K562 (cell line): ENCODE measurements around the gene SLC13A4. TPM values are rescaled to one million over a fixed set of nuclear protein-coding genes. Genes with fewer than 3 reads are reported as not detected.

Source experiments
- COPS2 ChIP-seq: fragments of 450-650 bp; conservative IDR thresholded peaks from 2 replicates; pipeline ENCODE4 v1.6.1; 2016; ENCODE audit warnings: mild to moderate bottlenecking, moderate library complexity
- KLF13 ChIP-seq: fragments of 450-650 bp; IDR thresholded peaks from 2 replicates; pipeline ENCODE4 v1.6.1; 2016; ENCODE audit warnings: missing genetic modification characterization, low read depth, mild to moderate bottlenecking, missing compliant biosample characterization, moderate library complexity, borderline replicate concordance
- NKRF ChIP-seq: fragments of 450-650 bp; IDR thresholded peaks from 2 replicates; pipeline ENCODE4 v1.6.1; 2016; ENCODE audit warnings: borderline replicate concordance
- OTX1 ChIP-seq: fragments of 450-650 bp; formaldehyde crosslinking; IDR thresholded peaks from 2 replicates; pipeline ENCODE4 v1.4.0; 2022; ENCODE audit warnings: mild to moderate bottlenecking
- PRPF4 ChIP-seq: fragments of 200-400 bp; formaldehyde crosslinking; IDR thresholded peaks from one replicate; pipeline ENCODE4 v1.6.1; 2017; ENCODE audit warnings: low read length, low read depth, mild to moderate bottlenecking; ENCODE audit not compliant: insufficient read depth, poor library complexity, severe bottlenecking
- SIN3B ChIP-seq: fragments of 450-650 bp; IDR thresholded peaks from 2 replicates; pipeline ENCODE4 v1.6.1; 2017; ENCODE audit warnings: low read depth, mild to moderate bottlenecking, moderate library complexity
- SIX5 ChIP-seq, 2 experiments: IDR thresholded peaks; 2 replicates each; pipeline ENCODE4 v1.6.1; 2011; ENCODE audit warnings: low read length in 2 of 2, borderline replicate concordance in 1 of 2, low read depth in 1 of 2, mild to moderate bottlenecking in 1 of 2, moderate library complexity in 1 of 2; ENCODE audit not compliant: insufficient read depth in 1 of 2
- SMAD4 ChIP-seq: fragments of 250-450 bp; sonication (Bioruptor Pico); conservative IDR thresholded peaks from 2 replicates; pipeline ENCODE4 v1.8.0; 2021; ENCODE audit warnings: inconsistent platforms, mild to moderate bottlenecking, moderate library complexity
- SRF ChIP-seq, 2 experiments: fragments of 250-450, 450-650 bp in 1 of 2; sonication (Bioruptor Pico) in 1 of 2; sonication (generic) in 1 of 2; formaldehyde crosslinking; IDR thresholded peaks; 2 replicates each; pipeline versions ENCODE4 v1.5.0 to v1.5.1; 2020 to 2022; ENCODE audit warnings: mild to moderate bottlenecking in 1 of 2, missing genetic modification reagents in 1 of 2
- STAT5A ChIP-seq: IDR thresholded peaks from 2 replicates; pipeline ENCODE4 v1.6.1; 2012; ENCODE audit warnings: low read length, inconsistent platforms, borderline replicate concordance
- ZFP30 ChIP-seq: fragments of 250-450 bp; sonication (Bioruptor Pico); IDR thresholded peaks from 2 replicates; pipeline ENCODE4 v1.8.0; 2022; ENCODE audit warnings: moderate library complexity, mild to moderate bottlenecking, inconsistent platforms, borderline replicate concordance
- ZNF253 ChIP-seq: fragments of 250-450 bp; sonication (Bioruptor Pico); conservative IDR thresholded peaks from 2 replicates; pipeline ENCODE4 v1.6.1; 2021; ENCODE audit warnings: mild to moderate bottlenecking
- ZNF57 ChIP-seq: fragments of 450-650 bp; formaldehyde crosslinking; IDR thresholded peaks from 2 replicates; pipeline ENCODE4 v1.4.0; 2020; ENCODE audit warnings: mild to moderate bottlenecking, moderate library complexity
- ZNF586 ChIP-seq: fragments of 450-650 bp; formaldehyde crosslinking; conservative IDR thresholded peaks from 2 replicates; pipeline ENCODE4 v1.4.0; 2020; ENCODE audit warnings: mild to moderate bottlenecking, moderate library complexity
- ZNF778 ChIP-seq: fragments of 450-650 bp; formaldehyde crosslinking; IDR thresholded peaks from 2 replicates; pipeline ENCODE4 v1.4.0; 2020; ENCODE audit warnings: mild to moderate bottlenecking, moderate library complexity
- ZNF785 ChIP-seq: fragments of 250-450 bp; sonication (Bioruptor Pico); IDR thresholded peaks from 2 replicates; pipeline ENCODE4 v1.4.0; 2020; ENCODE audit warnings: mild to moderate bottlenecking
- polyA plus RNA-seq, 8 experiments: library from polyadenylated mRNA; depleted of rRNA in 4 of 8; stranded (reverse) in 5 of 8; unstranded in 3 of 8; fragments of >200 nt; fragmentation: Nextera tagmentation in 2 of 8; fragmentation: Illumina TruSeq in 1 of 8; extraction: Ambion mirVana in 2 of 8; extraction: Trizol in 1 of 8; gene quantifications; 2 replicates each; pipeline versions ENCODE4 v1.2.1 to v1.2.3, GENCODE V29; 2011 to 2014; ENCODE audit warnings: inconsistent platforms in 1 of 8, missing spikeins in 1 of 8
- total RNA-seq, 7 experiments: library from RNA; depleted of rRNA in 6 of 7; stranded (reverse); fragments of >200 nt in 6 of 7; fragmentation: Illumina TruSeq in 2 of 7; extraction: Trizol in 2 of 7; gene quantifications; 2 replicates each; pipeline versions ENCODE4 v1.2.1 to v1.2.3, GENCODE V29; 2011 to 2021; ENCODE audit warnings: low replicate concordance in 1 of 7
- TF ChIP-seq, protein P1 (sequence below): fragments of 450-650 bp; IDR thresholded peaks from 2 replicates; pipeline ENCODE4 v1.6.1; 2016; ENCODE audit warnings: mild to moderate bottlenecking
- TF ChIP-seq, protein P2 (sequence below), 3 experiments: fragments of 200-800 bp in 1 of 3; sonication (Bioruptor generic) in 1 of 3; sonication (generic) in 1 of 3; formaldehyde crosslinking in 1 of 3; IDR thresholded peaks; 2 replicates each; pipeline versions ENCODE4 v1.6.1 to v1.8.0; 2016 to 2022; ENCODE audit warnings: mild to moderate bottlenecking in 2 of 3, missing compliant biosample characterization in 2 of 3, missing genetic modification characterization in 2 of 3, missing genetic modification reagents in 1 of 3
- TF ChIP-seq, protein P3 (sequence below): fragments of 450-650 bp; formaldehyde crosslinking; IDR thresholded peaks from 2 replicates; pipeline ENCODE4 v1.4.0; 2022; ENCODE audit warnings: mild to moderate bottlenecking, moderate library complexity
- TF ChIP-seq, protein P4 (sequence below): sonication (generic); formaldehyde crosslinking; IDR thresholded peaks from 2 replicates; pipeline ENCODE4 v1.8.1; 2023; ENCODE audit warnings: mild to moderate bottlenecking, missing genetic modification reagents

The SLC13A4 gene
- total and polyA plus RNA-seq, 9 of the 15 experiments (the other 6 are each of a cell fraction or from before 2014, with no cell fraction given): 0.11 to 1.0 (median 0.36) TPM

- TF ChIP-seq, protein P1, sequence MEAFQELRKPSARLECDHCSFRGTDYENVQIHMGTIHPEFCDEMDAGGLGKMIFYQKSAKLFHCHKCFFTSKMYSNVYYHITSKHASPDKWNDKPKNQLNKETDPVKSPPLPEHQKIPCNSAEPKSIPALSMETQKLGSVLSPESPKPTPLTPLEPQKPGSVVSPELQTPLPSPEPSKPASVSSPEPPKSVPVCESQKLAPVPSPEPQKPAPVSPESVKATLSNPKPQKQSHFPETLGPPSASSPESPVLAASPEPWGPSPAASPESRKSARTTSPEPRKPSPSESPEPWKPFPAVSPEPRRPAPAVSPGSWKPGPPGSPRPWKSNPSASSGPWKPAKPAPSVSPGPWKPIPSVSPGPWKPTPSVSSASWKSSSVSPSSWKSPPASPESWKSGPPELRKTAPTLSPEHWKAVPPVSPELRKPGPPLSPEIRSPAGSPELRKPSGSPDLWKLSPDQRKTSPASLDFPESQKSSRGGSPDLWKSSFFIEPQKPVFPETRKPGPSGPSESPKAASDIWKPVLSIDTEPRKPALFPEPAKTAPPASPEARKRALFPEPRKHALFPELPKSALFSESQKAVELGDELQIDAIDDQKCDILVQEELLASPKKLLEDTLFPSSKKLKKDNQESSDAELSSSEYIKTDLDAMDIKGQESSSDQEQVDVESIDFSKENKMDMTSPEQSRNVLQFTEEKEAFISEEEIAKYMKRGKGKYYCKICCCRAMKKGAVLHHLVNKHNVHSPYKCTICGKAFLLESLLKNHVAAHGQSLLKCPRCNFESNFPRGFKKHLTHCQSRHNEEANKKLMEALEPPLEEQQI: peak; percentile 83
- TF ChIP-seq SRF (CRISPR knock-in tag; IDR thresholded peaks at IDR 0.05): no peak
- no peak for TF ChIP-seq ZNF785 (CRISPR knock-in tag)
- TF ChIP-seq SIN3B: no peak
- no peak for TF ChIP-seq ZNF253 (CRISPR knock-in tag)
- TF ChIP-seq PRPF4: no peak
- no peak for TF ChIP-seq OTX1 (CRISPR knock-in tag)
- TF ChIP-seq ZNF778 (CRISPR knock-in tag): no peak
- TF ChIP-seq STAT5A: peak; percentile 89
- TF ChIP-seq, protein P2, sequence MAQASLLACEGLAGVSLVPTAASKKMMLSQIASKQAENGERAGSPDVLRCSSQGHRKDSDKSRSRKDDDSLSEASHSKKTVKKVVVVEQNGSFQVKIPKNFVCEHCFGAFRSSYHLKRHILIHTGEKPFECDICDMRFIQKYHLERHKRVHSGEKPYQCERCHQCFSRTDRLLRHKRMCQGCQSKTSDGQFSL (CRISPR knock-in tag; IDR thresholded peaks at IDR 0.05): no peak
- TF ChIP-seq, protein P2 (tag; IDR thresholded peaks at IDR 0.05): no peak
- TF ChIP-seq, protein P3, sequence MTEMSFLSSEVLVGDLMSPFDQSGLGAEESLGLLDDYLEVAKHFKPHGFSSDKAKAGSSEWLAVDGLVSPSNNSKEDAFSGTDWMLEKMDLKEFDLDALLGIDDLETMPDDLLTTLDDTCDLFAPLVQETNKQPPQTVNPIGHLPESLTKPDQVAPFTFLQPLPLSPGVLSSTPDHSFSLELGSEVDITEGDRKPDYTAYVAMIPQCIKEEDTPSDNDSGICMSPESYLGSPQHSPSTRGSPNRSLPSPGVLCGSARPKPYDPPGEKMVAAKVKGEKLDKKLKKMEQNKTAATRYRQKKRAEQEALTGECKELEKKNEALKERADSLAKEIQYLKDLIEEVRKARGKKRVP (CRISPR knock-in tag): peak; percentile 65
- no peak for TF ChIP-seq ZFP30
- no peak for TF ChIP-seq ZNF57 (CRISPR knock-in tag)
- TF ChIP-seq ZNF586 (CRISPR knock-in tag): no peak
- TF ChIP-seq SMAD4 (CRISPR knock-in tag): 0 out of 2 replicates have a peak, but pooled peaks have one; percentile 10
- TF ChIP-seq KLF13 (tag): no peak
- no peak for TF ChIP-seq COPS2
- no peak for TF ChIP-seq NKRF
- TF ChIP-seq, protein P4, sequence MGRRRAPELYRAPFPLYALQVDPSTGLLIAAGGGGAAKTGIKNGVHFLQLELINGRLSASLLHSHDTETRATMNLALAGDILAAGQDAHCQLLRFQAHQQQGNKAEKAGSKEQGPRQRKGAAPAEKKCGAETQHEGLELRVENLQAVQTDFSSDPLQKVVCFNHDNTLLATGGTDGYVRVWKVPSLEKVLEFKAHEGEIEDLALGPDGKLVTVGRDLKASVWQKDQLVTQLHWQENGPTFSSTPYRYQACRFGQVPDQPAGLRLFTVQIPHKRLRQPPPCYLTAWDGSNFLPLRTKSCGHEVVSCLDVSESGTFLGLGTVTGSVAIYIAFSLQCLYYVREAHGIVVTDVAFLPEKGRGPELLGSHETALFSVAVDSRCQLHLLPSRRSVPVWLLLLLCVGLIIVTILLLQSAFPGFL: no peak
- no peak for TF ChIP-seq SIX5 (IDR thresholded peaks at IDR 0.05; ENCODE audit: borderline replicate concordance in 1 of 2, insufficient read depth in 1 of 2, low read depth in 1 of 2, low read length in 2 of 2)
Measured at GRCh38 chr7:135664046-135664589, 63.9 kb downstream of the SLC13A4 start (continued).
